Activated CD4-positive, alpha-beta T cell treated with anti-CD3 and anti-CD28 coated beads, Interleukin-2, amount 50 U/mL, for 1 hour (primary cell): ENCODE results near the gene CARHSP1.
"Not testable (repeated sequence)": the region's sequence is repeated elsewhere in the genome, so short reads cannot be mapped to it uniquely, and the experiment has no call there.

Experiments
- DNase-seq: peaks from one replicate; pipeline ENCODE4 v3.0.0-alpha.2; 2020

The CARHSP1 gene

GRCh38 chr16:8853150-8853549 lies 15.7 kb downstream of the CARHSP1 start:
- DNase-seq = no peak

GRCh38 chr16:8852534-8852933 lies 16.3 kb downstream of the CARHSP1 start:
- no peak for DNase-seq

GRCh38 chr16:8851761-8852403 lies 16.9 kb downstream of the CARHSP1 start:
- no peak for DNase-seq

- no peak for DNase-seq
Measured at GRCh38 chr16:8850279-8850885, 18.4 kb downstream of the CARHSP1 start.

- no peak for DNase-seq
Measured at GRCh38 chr16:8849411-8850011, 19.3 kb downstream of the CARHSP1 start.

- no peak for DNase-seq
Measured at GRCh38 chr16:8848939-8849391, 19.8 kb downstream of the CARHSP1 start.

GRCh38 chr16:8848231-8848938 lies 20.4 kb downstream of the CARHSP1 start:
- no peak for DNase-seq

- no peak for DNase-seq
Measured at GRCh38 chr16:8847623-8848022, 21.2 kb downstream of the CARHSP1 start.

- no peak for DNase-seq
Measured at GRCh38 chr16:8847145-8847544, 21.7 kb downstream of the CARHSP1 start.

- DNase-seq = no peak
Measured at GRCh38 chr16:8846401-8846932, 22.3 kb downstream of the CARHSP1 start.

GRCh38 chr16:8845699-8846298 lies 23.0 kb downstream of the CARHSP1 start:
- no peak for DNase-seq

GRCh38 chr16:8843296-8843695 lies 25.5 kb downstream of the CARHSP1 start:
- not testable (repeated sequence) for DNase-seq

GRCh38 chr16:8842016-8842415 lies 26.8 kb downstream of the CARHSP1 start:
- DNase-seq = not testable (repeated sequence)

GRCh38 chr16:8837594-8837993 lies 31.2 kb downstream of the CARHSP1 start:
- not testable (repeated sequence) for DNase-seq

- not testable (repeated sequence) for DNase-seq
Measured at GRCh38 chr16:8836797-8837196, 32.0 kb downstream of the CARHSP1 start.

- no peak for DNase-seq
Measured at GRCh38 chr16:8832717-8833105, 36.1 kb downstream of the CARHSP1 start.

GRCh38 chr16:8831871-8832716 lies 36.7 kb downstream of the CARHSP1 start:
- no peak for DNase-seq

- no peak for DNase-seq
Measured at GRCh38 chr16:8831450-8831849, 37.4 kb downstream of the CARHSP1 start.

GRCh38 chr16:8828541-8829165 lies 40.2 kb downstream of the CARHSP1 start:
- DNase-seq = no peak

GRCh38 chr16:8826278-8826879 lies 42.4 kb downstream of the CARHSP1 start:
- no peak for DNase-seq

GRCh38 chr16:8822403-8822802 lies 46.4 kb downstream of the CARHSP1 start:
- no peak for DNase-seq
